Measurements from ENCODE around the gene ZFPM1. TPM values are rescaled to one million over a fixed set of nuclear protein-coding genes. Genes with fewer than 3 reads are reported as not detected.

Gene ZFPM1
- total RNA-seq (2021; ENCODE audit: unreplicated experiment), result 3.9 TPM
- polyA plus RNA-seq (2012; ENCODE audit: insufficient read length), result 3.8 TPM
- Bru-seq, nascent RNA, result percentile 41 among the genes with signal in this experiment
- BruChase-seq, experiment 1, labeled RNA remaining after a 2-hour chase, result percentile 47 among the genes with signal in this experiment
- BruChase-seq, experiment 2, labeled RNA remaining after a 6-hour chase, result percentile 51 among the genes with signal in this experiment
- long read RNA-seq, partial matches to known transcripts, result 0 of 4 reads
- long read RNA-seq, other reads (novel, unspliced or antisense), result 4 of 4 reads

DNA sequence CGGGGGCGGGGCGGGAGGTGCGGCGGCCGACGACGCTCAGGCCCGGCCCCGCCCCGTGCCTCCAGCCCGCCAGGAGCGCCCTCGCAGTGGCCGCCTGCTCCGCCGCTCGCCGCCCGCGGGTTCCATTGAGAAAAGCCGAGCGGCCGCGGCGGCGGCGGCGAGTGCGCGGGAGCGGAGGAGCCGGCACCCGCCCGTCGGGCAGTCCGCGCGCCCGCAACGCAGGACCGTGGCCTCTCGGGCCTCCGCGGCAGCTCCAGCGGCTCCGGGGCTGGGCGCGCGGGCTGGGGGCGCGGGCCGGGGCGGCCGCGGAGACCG is at the start of gene ZFPM1:
Gene ZFPM1 (plus strand): TSS at position 64 of the 315 bp plus-strand sequence. CDS start 359 bp downstream, outside the sequence.
- Histone ChIP-seq H3K27ac (ENCODE audit: low read length) (peak within 1 kb of the TSS; percentile 71), H3K9me3 (ENCODE audit: control insufficient read depth, insufficient read depth, low read depth, low read length) (no peaks in the 10 kb centered on the region), H3K4me1 (ENCODE audit: control insufficient read depth, insufficient read depth, low read length) (peaks cover 17% of the 10 kb centered on the region), H3K36me3 (ENCODE audit: control insufficient read depth, insufficient read depth, low read length) (no peaks in the 10 kb centered on the region; the same call in 1 of the 2 replicates), H3K4me3 (ENCODE audit: low read depth in 2 of 2, low read length in 2 of 2) (peak within 1 kb of the TSS; percentile 51 to 71), H3K27me3 (ENCODE audit: control insufficient read depth, insufficient read depth, low read length) (no peaks in the 10 kb centered on the region)
- ATAC-seq (peak; percentile 84), DNase-seq (ENCODE audit: low read depth, low spot score) (no peak)
- in situ Hi-C loops (cut with HindIII; ENCODE audit: low pct_unique_long_range_greater_than_20kb, low sequenced_read_pairs) (no loop called here), intact Hi-C loops (cut with micrococcal nuclease; ENCODE audit: unreplicated experiment) (no loop called here)
- ChIA-PET CTCF (no interaction called here), POLR2A (no interaction called here)
- BruUV-seq (replicated peaks), result no TSS peak
- TF ChIP-seq TCF7L2 (IDR thresholded peaks at IDR 0.05; ENCODE audit: low read depth, low read length) (no peak), POLR2AphosphoS5 (IDR thresholded peaks at IDR 0.05; ENCODE audit: low read depth, low read length) (no peak), SIN3A (IDR thresholded peaks at IDR 0.05; ENCODE audit: borderline replicate concordance, insufficient read depth, low read depth, low read length) (no peak)
- TF ChIP-seq, protein P1, sequence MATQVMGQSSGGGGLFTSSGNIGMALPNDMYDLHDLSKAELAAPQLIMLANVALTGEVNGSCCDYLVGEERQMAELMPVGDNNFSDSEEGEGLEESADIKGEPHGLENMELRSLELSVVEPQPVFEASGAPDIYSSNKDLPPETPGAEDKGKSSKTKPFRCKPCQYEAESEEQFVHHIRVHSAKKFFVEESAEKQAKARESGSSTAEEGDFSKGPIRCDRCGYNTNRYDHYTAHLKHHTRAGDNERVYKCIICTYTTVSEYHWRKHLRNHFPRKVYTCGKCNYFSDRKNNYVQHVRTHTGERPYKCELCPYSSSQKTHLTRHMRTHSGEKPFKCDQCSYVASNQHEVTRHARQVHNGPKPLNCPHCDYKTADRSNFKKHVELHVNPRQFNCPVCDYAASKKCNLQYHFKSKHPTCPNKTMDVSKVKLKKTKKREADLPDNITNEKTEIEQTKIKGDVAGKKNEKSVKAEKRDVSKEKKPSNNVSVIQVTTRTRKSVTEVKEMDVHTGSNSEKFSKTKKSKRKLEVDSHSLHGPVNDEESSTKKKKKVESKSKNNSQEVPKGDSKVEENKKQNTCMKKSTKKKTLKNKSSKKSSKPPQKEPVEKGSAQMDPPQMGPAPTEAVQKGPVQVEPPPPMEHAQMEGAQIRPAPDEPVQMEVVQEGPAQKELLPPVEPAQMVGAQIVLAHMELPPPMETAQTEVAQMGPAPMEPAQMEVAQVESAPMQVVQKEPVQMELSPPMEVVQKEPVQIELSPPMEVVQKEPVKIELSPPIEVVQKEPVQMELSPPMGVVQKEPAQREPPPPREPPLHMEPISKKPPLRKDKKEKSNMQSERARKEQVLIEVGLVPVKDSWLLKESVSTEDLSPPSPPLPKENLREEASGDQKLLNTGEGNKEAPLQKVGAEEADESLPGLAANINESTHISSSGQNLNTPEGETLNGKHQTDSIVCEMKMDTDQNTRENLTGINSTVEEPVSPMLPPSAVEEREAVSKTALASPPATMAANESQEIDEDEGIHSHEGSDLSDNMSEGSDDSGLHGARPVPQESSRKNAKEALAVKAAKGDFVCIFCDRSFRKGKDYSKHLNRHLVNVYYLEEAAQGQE (IDR thresholded peaks at IDR 0.05; ENCODE audit: insufficient read depth in 1 of 2, low read depth in 2 of 2, low read length in 1 of 2), result no peak
- TF ChIP-seq, protein P2, sequence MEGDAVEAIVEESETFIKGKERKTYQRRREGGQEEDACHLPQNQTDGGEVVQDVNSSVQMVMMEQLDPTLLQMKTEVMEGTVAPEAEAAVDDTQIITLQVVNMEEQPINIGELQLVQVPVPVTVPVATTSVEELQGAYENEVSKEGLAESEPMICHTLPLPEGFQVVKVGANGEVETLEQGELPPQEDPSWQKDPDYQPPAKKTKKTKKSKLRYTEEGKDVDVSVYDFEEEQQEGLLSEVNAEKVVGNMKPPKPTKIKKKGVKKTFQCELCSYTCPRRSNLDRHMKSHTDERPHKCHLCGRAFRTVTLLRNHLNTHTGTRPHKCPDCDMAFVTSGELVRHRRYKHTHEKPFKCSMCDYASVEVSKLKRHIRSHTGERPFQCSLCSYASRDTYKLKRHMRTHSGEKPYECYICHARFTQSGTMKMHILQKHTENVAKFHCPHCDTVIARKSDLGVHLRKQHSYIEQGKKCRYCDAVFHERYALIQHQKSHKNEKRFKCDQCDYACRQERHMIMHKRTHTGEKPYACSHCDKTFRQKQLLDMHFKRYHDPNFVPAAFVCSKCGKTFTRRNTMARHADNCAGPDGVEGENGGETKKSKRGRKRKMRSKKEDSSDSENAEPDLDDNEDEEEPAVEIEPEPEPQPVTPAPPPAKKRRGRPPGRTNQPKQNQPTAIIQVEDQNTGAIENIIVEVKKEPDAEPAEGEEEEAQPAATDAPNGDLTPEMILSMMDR (IDR thresholded peaks at IDR 0.05), result no peak

DNA sequence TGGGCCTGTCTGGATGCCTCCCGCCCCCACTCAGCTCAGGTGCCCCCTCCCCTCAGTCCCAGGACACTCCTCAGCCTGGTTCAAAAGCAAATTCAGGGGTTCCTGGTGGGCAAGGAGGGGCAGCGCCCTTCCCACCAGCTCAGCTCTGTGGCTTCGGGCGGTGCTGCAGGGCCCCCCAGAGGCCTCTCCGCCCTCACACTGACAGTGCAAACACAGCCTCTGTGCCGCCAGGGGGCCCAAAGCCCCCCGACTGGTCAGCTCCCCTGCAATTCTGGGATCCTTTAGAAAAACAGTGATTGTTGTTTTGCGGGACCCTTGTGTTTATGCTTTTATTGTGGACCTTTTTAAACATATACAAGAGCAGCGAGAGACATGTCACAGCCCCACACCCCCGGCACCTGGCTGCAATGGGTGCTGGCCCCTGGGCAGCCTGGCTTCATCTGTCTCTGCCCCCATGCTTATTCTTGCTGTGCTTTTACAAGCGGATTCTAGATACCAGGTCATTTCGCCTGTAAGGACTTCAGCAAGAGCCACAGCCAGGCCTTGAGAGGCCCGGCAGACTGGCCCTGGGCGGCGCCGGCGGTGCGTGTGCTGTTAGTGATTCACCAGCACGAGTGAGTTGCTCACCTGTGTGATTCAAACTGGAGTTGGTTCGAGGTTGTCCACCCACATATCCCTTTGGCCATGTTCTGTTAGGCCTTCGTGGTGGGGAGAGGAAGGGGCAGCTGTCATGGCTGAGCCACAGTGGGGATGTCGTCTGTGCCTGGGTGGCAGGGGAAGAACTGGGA is 49.1 kb upstream of the ZFPM1 start:
- no peaks in the 10 kb centered on the region for H3K4me1 ChIP-seq (ENCODE audit: control insufficient read depth, insufficient read depth, low read length)
- no peaks in the 10 kb centered on the region for H3K9me3 ChIP-seq (ENCODE audit: control insufficient read depth, insufficient read depth, low read depth, low read length)
- H3K27ac ChIP-seq (ENCODE audit: low read length), result no peak overlapping the region
- H3K4me3 ChIP-seq (ENCODE audit: low read depth in 2 of 2, low read length in 2 of 2), result no peak overlapping the region
- no TSS peak for BruUV-seq (replicated peaks)
- H3K27me3 ChIP-seq (ENCODE audit: control insufficient read depth, insufficient read depth, low read length), result no peaks in the 10 kb centered on the region
- ChIA-PET POLR2A (no interaction called here), CTCF (no interaction called here)
- DNase-seq (ENCODE audit: low read depth, low spot score) (no peak), ATAC-seq (peak; percentile 46; the same call in 1 of the 2 replicates)
- intact Hi-C loops (cut with micrococcal nuclease; ENCODE audit: unreplicated experiment), result no loop called here
- H3K36me3 ChIP-seq (ENCODE audit: control insufficient read depth, insufficient read depth, low read length), result no peaks in the 10 kb centered on the region
- in situ Hi-C loops (cut with HindIII; ENCODE audit: low pct_unique_long_range_greater_than_20kb, low sequenced_read_pairs), result loop anchor here (10.0 kb wide), 1 partner anchor 109 kb away; no protein-coding TSS in a partner anchor
- no peak for TF ChIP-seq SIN3A (IDR thresholded peaks at IDR 0.05; ENCODE audit: borderline replicate concordance, insufficient read depth, low read depth, low read length)
- TF ChIP-seq POLR2AphosphoS5 (IDR thresholded peaks at IDR 0.05; ENCODE audit: low read depth, low read length), result no peak
- TF ChIP-seq, protein P2 (IDR thresholded peaks at IDR 0.05), result no peak
- no peak for TF ChIP-seq TCF7L2 (IDR thresholded peaks at IDR 0.05; ENCODE audit: low read depth, low read length)
- TF ChIP-seq, protein P1 (IDR thresholded peaks at IDR 0.05; ENCODE audit: insufficient read depth in 1 of 2, low read depth in 2 of 2, low read length in 1 of 2), result no peak

Data from Panc1 (cell line).